GM19324 (cell line): Measurements from ENCODE around the gene COLQ.
"Not testable (repeated sequence)": the region's sequence is repeated elsewhere in the genome, so short reads cannot be mapped to it uniquely, and the experiment has no call there.

Experiments
- ATAC-seq: cut with Tn5 transposase; IDR thresholded peaks from one replicate; pipeline ENCODE4 v1.9.1; 2021; ENCODE audit warnings: mild to moderate bottlenecking, moderate library complexity; ENCODE audit not compliant: unreplicated experiment, low FRiP score

COLQ gene

GRCh38 chr3:15458212-15458780 lies 63.2 kb downstream of the COLQ start:
- ATAC-seq, result no peak

DNA sequence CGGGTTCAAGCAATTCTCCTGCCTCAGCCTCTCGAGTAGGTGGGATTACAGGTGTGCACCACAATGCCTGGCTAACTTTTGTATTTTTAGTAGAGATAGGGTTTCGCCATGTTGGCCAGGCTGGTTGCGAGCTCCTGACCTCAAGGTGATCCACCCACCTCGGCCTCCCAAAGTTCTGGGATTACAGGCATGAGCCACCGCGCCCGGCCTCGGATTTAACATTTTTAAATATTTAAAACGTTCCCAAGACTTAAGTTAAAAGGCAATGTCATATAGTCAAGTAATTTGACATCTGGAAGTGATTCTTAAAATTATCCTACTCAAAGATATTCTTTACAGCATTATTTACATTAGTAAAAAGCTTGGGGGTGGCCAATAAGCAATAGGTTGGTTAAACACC lies 64.6 kb downstream of the COLQ start:
- ATAC-seq, result not testable (repeated sequence)

GRCh38 chr3:15456321-15456720 lies 65.2 kb downstream of the COLQ start:
- no peak for ATAC-seq

DNA sequence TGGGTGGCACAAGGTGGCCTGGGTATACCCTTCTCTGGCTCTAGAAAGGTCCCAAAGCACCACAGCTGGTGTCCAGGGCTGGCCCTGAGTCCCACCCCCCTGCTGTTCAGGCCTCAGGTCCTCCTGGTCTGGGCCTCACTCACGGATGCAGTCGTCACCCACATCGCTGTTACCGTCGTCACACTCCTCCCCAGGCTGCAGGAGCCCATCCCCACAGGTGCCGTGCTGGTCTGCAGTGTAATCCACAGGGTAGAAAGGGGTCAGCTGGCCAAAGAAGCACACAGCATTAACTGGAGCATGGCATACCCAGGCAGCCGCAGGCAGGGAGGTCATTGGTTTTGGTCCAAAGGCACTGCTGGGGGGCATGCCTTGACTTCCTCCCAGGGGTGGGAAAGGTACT lies 65.8 kb downstream of the COLQ start:
- no peak for ATAC-seq

- ATAC-seq, result no peak
These were observed 66.5 kb downstream of the COLQ start for GRCh38 chr3:15454965-15455364.

- ATAC-seq, result no peak
These were observed 67.4 kb downstream of the COLQ start for GRCh38 chr3:15453991-15454625.

- ATAC-seq, result no peak
These were observed 68.0 kb downstream of the COLQ start for GRCh38 chr3:15453501-15453900.

DNA sequence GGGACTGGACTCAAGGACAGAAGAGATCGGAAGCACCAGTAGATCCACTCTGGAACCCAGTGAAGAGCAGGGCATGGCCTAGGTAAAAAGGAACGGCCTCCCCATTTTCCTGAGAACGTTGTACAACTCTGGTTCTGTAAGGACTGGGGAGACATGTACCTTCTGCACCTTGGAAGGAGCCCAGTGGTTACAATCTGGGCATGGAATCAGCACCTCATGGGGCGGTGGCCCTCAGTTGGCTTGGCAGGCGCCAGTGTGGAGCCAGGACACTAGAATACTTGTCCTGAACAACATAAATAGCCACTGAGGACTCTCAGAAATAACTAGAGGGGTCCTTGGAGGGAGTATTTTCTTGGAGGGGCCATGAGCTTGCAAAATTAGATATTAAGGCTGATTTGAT lies 68.5 kb downstream of the COLQ start:
- ATAC-seq, result no peak

DNA sequence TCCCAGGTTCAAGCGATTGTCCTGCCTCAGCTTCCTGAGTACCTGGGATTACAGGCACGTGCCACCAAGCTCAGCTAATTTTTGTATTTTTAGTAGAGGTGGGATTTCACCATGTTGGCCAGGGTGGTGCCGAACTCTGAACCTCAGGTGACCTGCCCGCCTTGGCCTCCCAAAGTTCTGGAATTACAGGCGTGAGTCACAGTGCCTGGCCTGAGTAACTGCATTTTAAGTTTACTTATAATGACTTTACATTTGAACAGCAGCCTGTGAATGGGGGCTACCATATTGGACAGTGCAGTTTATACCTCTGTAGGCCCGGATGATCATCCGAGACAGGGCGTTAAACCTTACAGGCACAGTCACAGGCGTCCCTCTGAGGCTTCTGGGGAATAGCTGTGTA lies 69.3 kb downstream of the COLQ start:
- no peak for ATAC-seq

DNA sequence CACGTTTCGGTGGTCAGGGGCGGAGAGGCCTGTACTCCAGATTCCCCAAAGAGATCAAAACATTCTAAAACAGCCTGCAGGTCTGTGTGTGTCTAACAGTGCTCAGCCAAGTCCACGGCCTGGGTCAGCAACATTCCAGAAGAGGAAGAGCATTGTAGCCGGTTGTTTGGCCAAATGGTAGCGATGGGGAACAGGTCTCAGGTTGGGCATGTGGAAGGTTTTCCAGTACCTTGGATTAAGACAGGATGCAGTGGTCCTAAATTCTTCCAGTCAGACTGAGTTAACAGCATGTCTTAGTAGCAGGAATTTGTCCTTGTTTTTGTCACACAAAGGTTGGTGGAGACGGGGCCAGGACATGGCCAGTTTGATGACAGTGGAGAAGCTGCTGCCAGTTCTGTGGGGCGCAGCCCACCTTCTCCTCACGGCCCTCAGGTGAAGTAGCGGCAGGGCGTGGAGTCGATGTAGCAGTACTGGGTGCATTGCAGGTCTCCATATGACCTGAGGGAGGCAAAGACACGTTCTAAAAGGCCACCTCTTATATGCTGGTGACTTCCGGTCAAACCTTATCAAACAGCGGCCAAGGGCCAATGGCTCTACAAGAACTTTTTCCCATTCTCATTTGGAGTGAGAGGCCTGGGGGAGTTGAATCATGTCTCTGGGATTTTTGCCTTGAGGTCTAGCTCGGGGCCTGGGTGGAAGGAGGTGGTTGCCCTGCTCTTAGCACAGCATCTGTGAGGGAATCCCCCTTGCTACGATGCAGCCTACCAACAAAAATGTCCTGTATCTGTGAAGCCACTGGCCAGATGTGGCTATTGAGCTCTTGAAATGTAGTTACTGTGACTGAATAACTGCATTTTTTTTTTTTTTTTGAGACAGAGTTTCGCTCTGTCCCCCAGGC lies 70.0 kb downstream of the COLQ start:
- no peak for ATAC-seq

GRCh38 chr3:15450438-15451215 lies 70.9 kb downstream of the COLQ start:
- no peak for ATAC-seq

GRCh38 chr3:15449489-15450224 lies 71.8 kb downstream of the COLQ start:
- ATAC-seq, result no peak

DNA sequence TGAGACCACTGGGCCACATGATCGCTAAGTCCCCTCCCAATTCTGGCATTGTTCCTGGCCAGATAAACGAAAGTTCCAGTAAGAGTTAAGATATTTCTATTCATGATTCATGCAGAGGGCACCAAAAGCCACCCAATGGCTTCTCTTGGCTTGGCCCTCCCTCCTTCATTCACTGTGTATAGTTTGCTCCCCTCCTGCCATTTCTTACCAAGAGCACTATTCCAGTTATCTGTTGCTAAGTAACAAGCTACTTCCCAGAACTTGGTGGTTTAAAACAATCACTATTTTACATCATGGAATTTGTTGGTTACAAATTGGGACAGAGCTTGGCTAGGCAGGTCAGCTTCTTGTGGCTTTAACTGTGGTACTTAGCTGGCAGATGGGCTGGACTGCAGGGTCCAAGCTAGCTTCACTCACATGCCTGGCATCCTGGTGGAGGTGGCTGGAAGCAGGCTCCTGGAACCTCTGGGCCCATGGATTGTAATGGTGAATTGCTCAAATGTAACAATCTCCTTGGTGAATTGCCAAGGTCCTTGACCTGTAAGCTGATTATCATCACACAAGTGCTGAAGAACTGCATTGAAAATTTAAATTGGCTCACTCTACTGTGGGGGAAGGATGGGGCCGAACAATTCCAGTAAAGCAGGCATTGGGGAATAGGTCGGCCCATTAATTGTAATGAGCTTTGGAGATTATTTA lies 77.5 kb downstream of the COLQ start:
- ATAC-seq, result no peak

- ATAC-seq, result no peak
These were observed 80.6 kb downstream of the COLQ start for GRCh38 chr3:15440891-15441290.

- ATAC-seq, result no peak
These were observed 82.0 kb downstream of the COLQ start for GRCh38 chr3:15439476-15439875.

- ATAC-seq, result no peak
These were observed 82.5 kb downstream of the COLQ start for GRCh38 chr3:15438983-15439382.

GRCh38 chr3:15436246-15436645 lies 85.3 kb downstream of the COLQ start:
- no peak for ATAC-seq

GRCh38 chr3:15434756-15435155 lies 86.8 kb downstream of the COLQ start:
- no peak for ATAC-seq

DNA sequence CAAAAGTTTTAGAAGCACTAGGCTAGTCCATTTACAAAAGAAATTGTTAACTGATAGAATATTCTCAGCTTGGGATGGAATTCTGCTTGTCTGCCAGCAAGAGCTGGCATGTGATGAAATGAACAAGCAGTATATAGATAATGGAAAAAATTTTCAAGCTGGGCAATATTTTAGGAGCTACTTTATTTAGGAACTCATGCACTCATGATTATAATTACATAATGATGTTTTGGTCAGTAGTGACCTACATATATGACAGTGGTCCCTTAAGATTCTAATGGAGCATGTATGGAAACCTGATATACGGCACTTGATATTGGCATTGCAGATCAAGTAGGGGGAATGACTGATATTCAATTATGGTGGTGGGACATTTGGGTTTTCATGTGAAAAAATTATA lies 88.0 kb downstream of the COLQ start:
- no peak for ATAC-seq
